Measurements from ENCODE around the gene NRG3.

The NRG3 gene

DNA sequence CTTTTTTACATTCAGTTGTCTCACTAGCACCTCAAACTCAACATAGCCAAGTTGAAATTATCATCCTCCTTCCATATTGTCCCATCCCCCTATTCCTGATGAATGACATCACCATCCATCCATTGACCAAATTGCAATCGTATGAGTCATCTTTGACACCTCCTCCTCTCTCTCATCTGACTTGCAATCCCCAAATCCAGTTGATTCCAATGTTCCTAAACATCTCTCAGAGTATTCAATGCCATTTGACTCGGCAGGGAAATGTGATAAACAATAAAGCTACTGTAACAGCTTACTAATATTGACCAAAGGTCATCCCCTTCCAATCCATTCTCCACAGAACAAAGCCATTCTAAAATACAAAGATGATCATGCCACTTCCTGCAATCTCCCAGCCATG is 1047.8 kb downstream of the NRG3 start:
- TF ChIP-seq, protein P1, sequence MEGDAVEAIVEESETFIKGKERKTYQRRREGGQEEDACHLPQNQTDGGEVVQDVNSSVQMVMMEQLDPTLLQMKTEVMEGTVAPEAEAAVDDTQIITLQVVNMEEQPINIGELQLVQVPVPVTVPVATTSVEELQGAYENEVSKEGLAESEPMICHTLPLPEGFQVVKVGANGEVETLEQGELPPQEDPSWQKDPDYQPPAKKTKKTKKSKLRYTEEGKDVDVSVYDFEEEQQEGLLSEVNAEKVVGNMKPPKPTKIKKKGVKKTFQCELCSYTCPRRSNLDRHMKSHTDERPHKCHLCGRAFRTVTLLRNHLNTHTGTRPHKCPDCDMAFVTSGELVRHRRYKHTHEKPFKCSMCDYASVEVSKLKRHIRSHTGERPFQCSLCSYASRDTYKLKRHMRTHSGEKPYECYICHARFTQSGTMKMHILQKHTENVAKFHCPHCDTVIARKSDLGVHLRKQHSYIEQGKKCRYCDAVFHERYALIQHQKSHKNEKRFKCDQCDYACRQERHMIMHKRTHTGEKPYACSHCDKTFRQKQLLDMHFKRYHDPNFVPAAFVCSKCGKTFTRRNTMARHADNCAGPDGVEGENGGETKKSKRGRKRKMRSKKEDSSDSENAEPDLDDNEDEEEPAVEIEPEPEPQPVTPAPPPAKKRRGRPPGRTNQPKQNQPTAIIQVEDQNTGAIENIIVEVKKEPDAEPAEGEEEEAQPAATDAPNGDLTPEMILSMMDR (IDR thresholded peaks at IDR 0.05; ENCODE audit: low read depth, low read length, missing control alignments), result no peak
- DNase-seq, result no peak
- H3K4me3 ChIP-seq (ENCODE audit: low read depth, low read length), result no peak overlapping the region
- H3K36me3 ChIP-seq (replicated peaks), result no peaks in the 10 kb centered on the region
- H3K27me3 ChIP-seq (replicated peaks), result no peaks in the 10 kb centered on the region
- H3K27ac ChIP-seq, result no peak overlapping the region
- in situ Hi-C loops (cut with HindIII; ENCODE audit: low pct_ligation_motif_present, low sequenced_read_pairs), result no loop called here

DNA sequence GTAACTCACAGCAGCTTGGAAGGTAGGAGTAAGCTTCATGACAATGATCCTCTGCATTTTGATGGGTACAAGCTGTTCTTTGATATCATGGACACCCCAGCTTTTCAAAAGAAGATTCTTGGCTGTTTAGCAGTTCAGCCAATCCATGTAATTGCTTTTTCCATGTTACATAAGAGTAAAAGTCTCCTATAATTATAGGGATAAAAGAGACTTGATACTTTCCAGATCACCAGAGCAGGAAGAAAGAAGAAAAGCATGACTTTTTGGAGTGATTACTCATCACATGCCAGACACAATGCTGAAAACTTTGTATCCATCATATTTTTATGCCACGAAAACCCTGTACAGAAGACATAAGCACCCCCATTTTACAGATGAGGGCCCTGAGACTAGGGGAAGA is 1049.7 kb downstream of the NRG3 start:
- H3K27ac ChIP-seq, result no peak overlapping the region
- in situ Hi-C loops (cut with HindIII; ENCODE audit: low pct_ligation_motif_present, low sequenced_read_pairs), result no loop called here
- no peak for DNase-seq
- TF ChIP-seq, protein P1 (IDR thresholded peaks at IDR 0.05; ENCODE audit: low read depth, low read length, missing control alignments), result no peak
- H3K4me3 ChIP-seq (ENCODE audit: low read depth, low read length), result no peak overlapping the region
- H3K36me3 ChIP-seq (replicated peaks), result no peaks in the 10 kb centered on the region
- no peaks in the 10 kb centered on the region for H3K27me3 ChIP-seq (replicated peaks)

DNA sequence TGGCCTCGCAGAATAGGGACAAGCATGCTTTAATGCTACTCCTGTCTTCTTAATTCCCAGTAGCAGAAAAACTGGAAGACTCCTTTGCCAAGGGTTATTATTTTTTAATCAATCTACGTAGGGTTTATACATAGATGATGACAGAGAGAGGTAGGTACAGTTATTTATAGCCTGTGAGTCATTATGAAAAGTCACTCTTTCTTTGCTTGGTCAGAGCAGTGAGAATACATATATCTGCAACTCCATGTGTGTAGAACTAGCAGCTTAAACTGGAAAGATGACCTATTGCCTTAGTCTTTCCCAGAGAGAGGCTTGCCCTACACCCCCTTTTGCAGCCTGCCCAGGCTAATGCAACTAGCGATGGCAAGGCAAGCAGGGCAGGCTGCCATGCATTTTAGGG is 1050.6 kb downstream of the NRG3 start:
- H3K36me3 ChIP-seq (replicated peaks), result no peaks in the 10 kb centered on the region
- in situ Hi-C loops (cut with HindIII; ENCODE audit: low pct_ligation_motif_present, low sequenced_read_pairs), result no loop called here

DNA sequence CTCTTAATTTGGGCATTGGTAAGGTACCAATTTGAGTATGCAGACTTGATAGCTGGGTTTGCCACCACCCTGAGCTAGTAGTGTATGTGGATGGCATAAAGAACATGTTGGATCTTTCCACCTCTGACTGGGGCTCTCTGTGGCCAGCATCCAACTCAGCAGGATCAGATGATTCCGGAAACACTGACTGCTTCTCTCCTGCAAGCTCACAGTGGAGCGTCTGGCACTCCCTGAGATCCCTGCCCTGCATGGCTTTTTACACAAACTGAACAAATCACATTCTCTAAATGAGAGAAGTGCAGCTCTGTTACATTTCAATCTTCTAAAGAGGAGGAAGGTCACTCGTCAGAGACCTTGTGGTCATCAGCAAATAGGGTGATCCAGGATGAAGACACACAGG is 1057.5 kb downstream of the NRG3 start:
- DNase-seq, result no peak
- no peaks in the 10 kb centered on the region for H3K36me3 ChIP-seq (replicated peaks)
- H3K27me3 ChIP-seq (replicated peaks), result no peaks in the 10 kb centered on the region
- no peak overlapping the region for H3K27ac ChIP-seq
- TF ChIP-seq, protein P1 (IDR thresholded peaks at IDR 0.05; ENCODE audit: low read depth, low read length, missing control alignments), result no peak
- in situ Hi-C loops (cut with HindIII; ENCODE audit: low pct_ligation_motif_present, low sequenced_read_pairs), result no loop called here
- no peak overlapping the region for H3K4me3 ChIP-seq (ENCODE audit: low read depth, low read length)

More for the DNA sequence above, 1050.6 kb downstream of the NRG3 start:
- Histone ChIP-seq H3K4me3 (ENCODE audit: low read depth, low read length) (no peak overlapping the region), H3K27me3 (replicated peaks) (no peaks in the 10 kb centered on the region), H3K27ac (no peak overlapping the region)
- DNase-seq, result no peak
- TF ChIP-seq, protein P1 (IDR thresholded peaks at IDR 0.05; ENCODE audit: low read depth, low read length, missing control alignments), result no peak

DNA sequence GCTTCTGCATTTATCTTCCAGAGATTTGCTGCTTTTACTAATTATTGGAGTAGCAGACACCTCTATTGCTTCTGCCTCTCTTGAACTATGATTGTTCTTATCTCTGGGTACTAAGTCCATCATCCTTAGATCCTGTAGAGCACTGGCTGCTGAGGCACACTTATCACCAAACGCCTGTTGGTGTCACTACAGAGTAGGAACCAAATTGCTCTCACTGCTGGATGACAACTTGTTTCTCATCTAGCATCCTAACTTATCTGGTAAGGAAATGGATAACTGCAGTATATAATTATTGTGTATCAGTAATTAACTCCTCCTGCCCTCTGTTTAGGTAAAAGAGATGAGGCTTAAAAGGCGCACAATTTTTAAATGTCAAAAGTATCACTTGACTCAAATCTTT is 1059.4 kb downstream of the NRG3 start:
- no peak for DNase-seq

DNA sequence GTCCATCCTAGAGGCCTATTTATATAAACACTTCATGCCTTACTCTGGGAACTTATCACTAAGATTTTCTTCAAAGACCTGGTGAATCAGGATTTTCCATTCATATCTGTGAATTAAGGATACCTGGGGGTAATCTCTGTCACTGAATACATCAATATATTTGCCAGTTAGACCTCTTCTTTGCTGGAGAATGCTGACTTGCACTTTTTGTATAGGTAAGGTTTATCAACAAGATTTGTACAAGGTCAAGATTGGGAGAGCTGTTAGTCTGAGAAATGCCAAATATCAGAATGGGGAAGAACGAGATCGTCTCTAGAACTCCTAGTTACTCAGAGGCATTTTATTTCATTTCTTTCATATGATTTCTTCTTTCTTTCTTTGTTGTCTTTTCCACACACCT is 1060.0 kb downstream of the NRG3 start:
- Histone ChIP-seq H3K27me3 (replicated peaks) (no peaks in the 10 kb centered on the region), H3K36me3 (replicated peaks) (no peaks in the 10 kb centered on the region), H3K27ac (no peak overlapping the region), H3K4me3 (ENCODE audit: low read depth, low read length) (no peak overlapping the region)
- in situ Hi-C loops (cut with HindIII; ENCODE audit: low pct_ligation_motif_present, low sequenced_read_pairs), result no loop called here
- TF ChIP-seq, protein P1 (IDR thresholded peaks at IDR 0.05; ENCODE audit: low read depth, low read length, missing control alignments), result no peak
- no peak for DNase-seq

More for the DNA sequence above, 1059.4 kb downstream of the NRG3 start:
- in situ Hi-C loops (cut with HindIII; ENCODE audit: low pct_ligation_motif_present, low sequenced_read_pairs), result no loop called here
- Histone ChIP-seq H3K27me3 (replicated peaks) (no peaks in the 10 kb centered on the region), H3K36me3 (replicated peaks) (no peaks in the 10 kb centered on the region), H3K4me3 (ENCODE audit: low read depth, low read length) (no peak overlapping the region), H3K27ac (no peak overlapping the region)
- TF ChIP-seq, protein P1 (IDR thresholded peaks at IDR 0.05; ENCODE audit: low read depth, low read length, missing control alignments), result no peak

All from brain microvascular endothelial cell (primary cell).